GM12878 (cell line): ENCODE results near the gene MSX1. TPM values are rescaled to one million over a fixed set of nuclear protein-coding genes. Genes with fewer than 3 reads are reported as not detected.

ENCODE experiments used
- ATAC-seq: fragments of 200-7000 bp; cut with Tn5 transposase; 3 replicates; pipeline ENCODE4 v1.9.1; 2020; ENCODE audit warnings: mild to moderate bottlenecking, moderate library complexity
- BruUV-seq: library from RNA; stranded (reverse); fragments of 400-500 nt; replicated peaks from 2 replicates; lab custom pipeline; 2021; lab: Mats Ljungman, UMichigan
- CTCF ChIA-PET: fragments of 300-600 bp; sonication (Branson Sonifier 250); formaldehyde crosslinking; extraction: SDS; loops from one replicate; lab custom pipeline; 2021; ENCODE audit warnings: inconsistent platforms; lab: Yijun Ruan, JAX
- POLR2A ChIA-PET: fragments of 350-600 bp; formaldehyde crosslinking; extraction: SDS; loops from one replicate; lab custom pipeline; 2021; ENCODE audit warnings: inconsistent platforms; lab: Charles Lee
- RAD21 ChIA-PET: fragments of 300-600 bp; sonication (Branson Sonifier 250); formaldehyde crosslinking; loops from one replicate; lab custom pipeline; 2023; ENCODE audit warnings: antibody characterized with exemption; ENCODE audit not compliant: unreplicated experiment; lab: Charles Lee
- SMC1A ChIA-PET: fragments of 300-600 bp; sonication (Branson Sonifier 250); formaldehyde crosslinking; loops from one replicate; lab custom pipeline; 2023; ENCODE audit not compliant: unreplicated experiment, uncharacterized antibody; lab: Charles Lee
- DNase-seq: peaks from one replicate; pipeline ENCODE4 v3.0.0-alpha.2; 2011; ENCODE audit warnings: low read depth, low spot score
- FAIRE-seq: peaks from 3 replicates; lab custom pipeline; 2011; peaks lifted over from hg19 to GRCh38; lab: Jason Lieb, UNC
- H2AFZ ChIP-seq: 2 replicates; pipeline ENCODE4 v1.6.0; 2011; ENCODE audit warnings: low read depth, low read length, control low read depth; ENCODE audit not compliant: control insufficient read depth
- H3K27ac ChIP-seq: 2 replicates; pipeline ENCODE4 v1.5.1; 2011; ENCODE audit warnings: control low read depth; ENCODE audit not compliant: control insufficient read depth, insufficient read depth
- H3K27me3 ChIP-seq, 2 experiments: replicated peaks in 1 of 2; 2 replicates each; pipeline versions ENCODE4 v1.6.0 to v1.6.1; 2011; ENCODE audit warnings: low read length in 1 of 2; ENCODE audit not compliant: control insufficient read depth in 2 of 2, insufficient read depth in 2 of 2
- H3K36me3 ChIP-seq, 2 experiments: 2 replicates each; pipeline ENCODE4 v1.5.1; 2011; ENCODE audit warnings: low read length in 1 of 2; ENCODE audit not compliant: control insufficient read depth in 2 of 2, insufficient read depth in 2 of 2
- H3K4me1 ChIP-seq: 2 replicates; pipeline ENCODE4 v1.6.1; 2011; ENCODE audit warnings: mild to moderate bottlenecking, low read length, moderate library complexity, mixed read lengths; ENCODE audit not compliant: control insufficient read depth, insufficient read depth
- H3K4me2 ChIP-seq: 2 replicates; pipeline ENCODE4 v1.6.0; 2011; ENCODE audit warnings: control low read depth; ENCODE audit not compliant: control insufficient read depth, insufficient read depth
- H3K4me3 ChIP-seq: fragments of 200-600 bp; sonication (generic); 2 replicates; pipeline ENCODE4 v1.5.1; 2016
- H3K79me2 ChIP-seq: 2 replicates; pipeline ENCODE4 v1.6.0; 2011; ENCODE audit warnings: low read length; ENCODE audit not compliant: control insufficient read depth, insufficient read depth
- H3K9ac ChIP-seq: 2 replicates; pipeline ENCODE4 v1.8.0; 2011; ENCODE audit warnings: low read length, control low read depth, mixed read lengths; ENCODE audit not compliant: control insufficient read depth, insufficient read depth
- H3K9me3 ChIP-seq: replicated peaks from 3 replicates; pipeline ENCODE4 v1.5.1; 2011; ENCODE audit warnings: mild to moderate bottlenecking, low read length; ENCODE audit not compliant: control insufficient read depth, insufficient read depth
- H4K20me1 ChIP-seq: 2 replicates; pipeline ENCODE4 v1.6.0; 2011; ENCODE audit not compliant: control insufficient read depth, insufficient read depth
- BMI1 ChIP-seq: fragments of 450-650 bp; IDR thresholded peaks from 2 replicates; pipeline ENCODE4 v1.6.1; 2016; ENCODE audit warnings: mild to moderate bottlenecking, moderate library complexity, borderline replicate concordance
- IKZF2 ChIP-seq, 2 experiments: fragments of 450-650 bp; IDR thresholded peaks; 2 replicates each; pipeline ENCODE4 v1.6.1; 2017; ENCODE audit warnings: mild to moderate bottlenecking in 2 of 2, moderate library complexity in 2 of 2
- SMC3 ChIP-seq: IDR thresholded peaks from 2 replicates; pipeline ENCODE4 v1.6.1; 2011; ENCODE audit warnings: low read length, improper control_type of control experiment, borderline replicate concordance
- WGBS: methylation state at CpG from one replicate; pipeline ENCODE4 v1.1.6; 2016; ENCODE audit warnings: low lambda C conversion rate; ENCODE audit not compliant: insufficient replicate concordance, insufficient coverage; ENCODE audit errors: missing lambda C conversion rate; 5-methylcytosine and 5-hydroxymethylcytosine counted together
- in situ Hi-C: fragments of 300-500 bp; cut with MboI; formaldehyde crosslinking; loops from 9 replicates; pipeline ENCODE4 v1.14.3; 2018; ENCODE audit warnings: mixed read lengths
- intact Hi-C: fragments of 100-400 bp; cut with micrococcal nuclease; formaldehyde crosslinking; loops from one replicate; pipeline ENCODE4 v1.14.2; 2022; ENCODE audit not compliant: unreplicated experiment
- polyA plus RNA-seq, 11 experiments: library from polyadenylated mRNA; depleted of rRNA in 4 of 11; unstranded in 6 of 11; stranded (reverse) in 5 of 11; fragments of >200 nt; fragmentation: Nextera tagmentation in 4 of 11; fragmentation: Illumina TruSeq in 1 of 11; extraction: Ambion mirVana in 4 of 11; extraction: Trizol in 1 of 11; gene quantifications; 1 replicate in 1 of 11; 2 replicates in 10 of 11; pipeline versions ENCODE4 v1.2.1 to v1.2.3, GENCODE V29; 2011 to 2016; ENCODE audit warnings: inconsistent platforms in 2 of 11, missing spikeins in 2 of 11, low read depth in 1 of 11
- total RNA-seq, 4 experiments: library from RNA; depleted of rRNA in 3 of 4; stranded (reverse); fragments of >200 nt in 3 of 4; fragmentation: Illumina TruSeq in 1 of 4; extraction: Trizol in 1 of 4; gene quantifications; 2 replicates each; pipeline versions ENCODE4 v1.2.1 to v1.2.3, GENCODE V29; 2013 to 2021

The MSX1 gene
- total and polyA plus RNA-seq, 10 of the 15 experiments (the other 5 are each of a cell fraction or from before 2014, with no cell fraction given) = 0.04 to 0.56 (median 0.15) TPM; not detected in 2

DNA sequence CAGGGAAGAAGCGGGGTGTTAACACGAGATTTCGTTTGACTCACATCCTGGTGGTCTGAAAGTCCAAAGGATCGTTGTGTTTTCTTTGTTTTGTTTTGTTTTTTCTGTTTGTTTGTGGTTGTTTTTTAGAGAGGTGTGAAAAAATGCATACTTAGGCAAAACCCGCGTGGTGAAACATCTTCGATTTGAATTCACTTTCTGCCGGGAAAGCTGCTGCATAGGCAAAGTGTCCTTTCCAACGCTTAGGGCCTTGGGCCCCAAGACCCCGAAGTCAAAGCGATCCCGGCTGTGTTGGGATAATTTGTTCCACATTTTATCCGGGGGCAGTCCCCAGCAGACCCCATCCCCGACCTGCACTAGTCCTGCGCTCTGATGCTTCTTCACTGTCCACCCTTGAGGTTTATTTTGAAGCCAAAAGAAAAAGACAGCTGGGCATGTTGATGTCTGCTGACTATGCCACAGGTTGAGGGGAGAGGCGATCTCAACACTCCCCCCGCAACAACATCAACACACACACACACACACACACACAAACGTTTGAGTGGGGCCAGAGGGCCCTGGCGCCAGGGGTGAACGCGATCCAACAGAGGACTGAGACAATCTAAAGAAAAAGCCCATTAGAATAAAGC is 2.0 kb downstream of the MSX1 start:
- Histone ChIP-seq H2AFZ (no peak overlapping the region), H3K9ac (no peak overlapping the region), H3K27me3 (peaks cover 21 to 31% of the 10 kb centered on the region in 2 experiments), H3K9me3 (peaks cover 6% of the 10 kb centered on the region; the same call in 2 of the 3 replicates), H4K20me1 (no peaks in the 10 kb centered on the region; the same call in 1 of the 2 replicates), H3K27ac (no peak overlapping the region), H3K36me3 (no peaks in the 10 kb centered on the region), H3K79me2 (no peaks in the 10 kb centered on the region), H3K4me1 (no peaks in the 10 kb centered on the region), H3K4me2 (peak overlapping the region; percentile 66; the same call in 1 of the 2 replicates), H3K4me3 (peak overlapping the region; percentile 25; the same call in 1 of the 2 replicates)
- DNase-seq (no peak), FAIRE-seq (no peak), ATAC-seq (no peak)
- ChIA-PET POLR2A (no interaction called here), SMC1A (no interaction called here), RAD21 (no interaction called here), CTCF (no interaction called here)
- 50% methylated on average over 21 of the region's 21 CpGs for WGBS
- intact Hi-C loops (no loop called here), in situ Hi-C loops (no loop called here)
- no TSS peak for BruUV-seq
- peak; percentile 43; the same call in 1 of the 2 replicates for TF ChIP-seq BMI1
- no peak for TF ChIP-seq IKZF2 (IDR thresholded peaks at IDR 0.05)

- Histone ChIP-seq H3K4me3 (no peak overlapping the region), H3K4me2 (no peak overlapping the region), H2AFZ (no peak overlapping the region), H3K9me3 (peaks cover 6% of the 10 kb centered on the region; the same call in 2 of the 3 replicates), H4K20me1 (no peaks in the 10 kb centered on the region; the same call in 1 of the 2 replicates), H3K27ac (no peak overlapping the region), H3K79me2 (no peaks in the 10 kb centered on the region), H3K27me3 (peaks cover 26 to 30% of the 10 kb centered on the region in 2 experiments), H3K9ac (no peak overlapping the region), H3K36me3 (no peaks in the 10 kb centered on the region)
- ATAC-seq (no peak), FAIRE-seq (no peak), DNase-seq (no peak)
- SMC1A ChIA-PET = no interaction called here
- BruUV-seq = TSS peak; percentile 50
- WGBS = 86% methylated on average over 16 of the region's 16 CpGs
- POLR2A ChIA-PET = no interaction called here
- CTCF ChIA-PET = no interaction called here
- in situ Hi-C loops (no loop called here), intact Hi-C loops (no loop called here)
- RAD21 ChIA-PET = no interaction called here
- TF ChIP-seq IKZF2 (IDR thresholded peaks at IDR 0.05) (no peak), SMC3 (no peak)
- TF ChIP-seq, all 136 proteins: peak for 0
- no peaks in the 10 kb centered on the region for H3K4me1 ChIP-seq
Observed at GRCh38 chr4:4862071-4862551, 2.6 kb downstream of the MSX1 start.
